HG02798 (cell line): ENCODE results near the gene SHISAL2A.
A peak's percentile ranks its signal among the peaks of the same experiment; 100 is the strongest.

Experiments used
- ATAC-seq: cut with Tn5 transposase; IDR thresholded peaks from one replicate; pipeline ENCODE4 v1.9.1; 2021; ENCODE audit warnings: mild to moderate bottlenecking; ENCODE audit not compliant: unreplicated experiment, poor library complexity

SHISAL2A gene

GRCh38 chr1:52632732-52633290, at the start of gene SHISAL2A:
Gene SHISAL2A, plus strand, starts transcription at chr1:52633168. Its CDS starts 326 bp downstream, at chr1:52633494.
- no peak for ATAC-seq

GRCh38 chr1:52585474-52585873, 47.5 kb upstream of the SHISAL2A start:
- no peak for ATAC-seq

- ATAC-seq = no peak
Measured at GRCh38 chr1:52588027-52588426, 44.9 kb upstream of the SHISAL2A start.

- ATAC-seq = no peak
Measured at GRCh38 chr1:52588535-52588934, 44.4 kb upstream of the SHISAL2A start.

GRCh38 chr1:52590266-52590665, 42.7 kb upstream of the SHISAL2A start:
- ATAC-seq = no peak

- ATAC-seq = no peak
Measured at GRCh38 chr1:52592637-52593323, 40.2 kb upstream of the SHISAL2A start.

- ATAC-seq = no peak
Measured at GRCh38 chr1:52593495-52593894, 39.5 kb upstream of the SHISAL2A start.

GRCh38 chr1:52595061-52595460, 37.9 kb upstream of the SHISAL2A start:
- no peak for ATAC-seq

- no peak for ATAC-seq
Measured at GRCh38 chr1:52597912-52598311, 35.1 kb upstream of the SHISAL2A start.

- ATAC-seq = no peak
Measured at GRCh38 chr1:52598729-52599128, 34.2 kb upstream of the SHISAL2A start.

GRCh38 chr1:52599236-52599635, 33.7 kb upstream of the SHISAL2A start:
- ATAC-seq = no peak

GRCh38 chr1:52600533-52601179, 32.3 kb upstream of the SHISAL2A start:
- no peak for ATAC-seq

GRCh38 chr1:52601519-52601918, 31.4 kb upstream of the SHISAL2A start:
- ATAC-seq = no peak

- peak; percentile 38 for ATAC-seq
Measured at GRCh38 chr1:52601991-52602855, 30.7 kb upstream of the SHISAL2A start, which contains the start of gene GPX7. Gene GPX7, plus strand, starts transcription at chr1:52602371. Its CDS starts 39 bp downstream, at chr1:52602410.

- ATAC-seq = peak; percentile 8
Measured at GRCh38 chr1:52602856-52603600, 29.9 kb upstream of the SHISAL2A start.

GRCh38 chr1:52603630-52604029, 29.3 kb upstream of the SHISAL2A start:
- ATAC-seq = no peak

GRCh38 chr1:52604063-52604770, 28.8 kb upstream of the SHISAL2A start:
- ATAC-seq = no peak

- no peak for ATAC-seq
Measured at GRCh38 chr1:52613636-52614373, 19.2 kb upstream of the SHISAL2A start.

- ATAC-seq = no peak
Measured at GRCh38 chr1:52614671-52615070, 18.3 kb upstream of the SHISAL2A start.
